MM.1S (cell line): ENCODE data around the gene TAC3.

Experiments used
- EZH2phosphoT487 ChIP-seq: fragments of 300-600 bp; sonication (generic); IDR thresholded peaks from 2 replicates; pipeline ENCODE4 v1.6.1; 2018; ENCODE audit warnings: antibody characterized with exemption, low read length
- TF ChIP-seq, protein P1 (sequence below): fragments of 300-600 bp; sonication (generic); IDR thresholded peaks from 2 replicates; pipeline ENCODE4 v1.5.1; 2016; ENCODE audit warnings: antibody characterized with exemption, low read length, mixed read lengths

- TF ChIP-seq, protein P1, sequence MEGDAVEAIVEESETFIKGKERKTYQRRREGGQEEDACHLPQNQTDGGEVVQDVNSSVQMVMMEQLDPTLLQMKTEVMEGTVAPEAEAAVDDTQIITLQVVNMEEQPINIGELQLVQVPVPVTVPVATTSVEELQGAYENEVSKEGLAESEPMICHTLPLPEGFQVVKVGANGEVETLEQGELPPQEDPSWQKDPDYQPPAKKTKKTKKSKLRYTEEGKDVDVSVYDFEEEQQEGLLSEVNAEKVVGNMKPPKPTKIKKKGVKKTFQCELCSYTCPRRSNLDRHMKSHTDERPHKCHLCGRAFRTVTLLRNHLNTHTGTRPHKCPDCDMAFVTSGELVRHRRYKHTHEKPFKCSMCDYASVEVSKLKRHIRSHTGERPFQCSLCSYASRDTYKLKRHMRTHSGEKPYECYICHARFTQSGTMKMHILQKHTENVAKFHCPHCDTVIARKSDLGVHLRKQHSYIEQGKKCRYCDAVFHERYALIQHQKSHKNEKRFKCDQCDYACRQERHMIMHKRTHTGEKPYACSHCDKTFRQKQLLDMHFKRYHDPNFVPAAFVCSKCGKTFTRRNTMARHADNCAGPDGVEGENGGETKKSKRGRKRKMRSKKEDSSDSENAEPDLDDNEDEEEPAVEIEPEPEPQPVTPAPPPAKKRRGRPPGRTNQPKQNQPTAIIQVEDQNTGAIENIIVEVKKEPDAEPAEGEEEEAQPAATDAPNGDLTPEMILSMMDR: no peak
- no peak for TF ChIP-seq EZH2phosphoT487
Observed at GRCh38 chr12:57055824-57056223, 39.5 kb upstream of the TAC3 start.
